HEK293 (cell line): ENCODE results near the gene GRM4.
A peak's percentile ranks its signal among the peaks of the same experiment; 100 is the strongest.

Source experiments
- CTCF ChIA-PET: fragments of 350-600 bp; formaldehyde crosslinking; extraction: SDS; loops from one replicate; lab custom pipeline; 2021; ENCODE audit warnings: antibody characterized with exemption; lab: Yijun Ruan, JAX
- POLR2A ChIA-PET: fragments of 300-600 bp; formaldehyde crosslinking; extraction: SDS; loops from one replicate; lab custom pipeline; 2020; ENCODE audit warnings: antibody characterized with exemption, inconsistent platforms; lab: Yijun Ruan, JAX
- H3K27ac ChIP-seq: fragments of 200-500 bp; sonication (Bioruptor generic); 2 replicates; pipeline ENCODE4 v1.5.1; 2014; ENCODE audit warnings: low read depth, low read length, control low read depth, inconsistent platforms; ENCODE audit errors: extremely low read depth
- H3K36me3 ChIP-seq, 2 experiments: fragments of 200-500 bp in 1 of 2; sonication (Bioruptor generic) in 1 of 2; 1 replicate in 1 of 2; 2 replicates in 1 of 2; pipeline ENCODE4 v1.5.1; 2014 to 2017; ENCODE audit warnings: inconsistent platforms in 2 of 2, low read length in 2 of 2; ENCODE audit not compliant: control insufficient read depth in 2 of 2, insufficient read depth in 1 of 2
- H3K4me1 ChIP-seq: fragments of 200-500 bp; sonication (Bioruptor generic); 2 replicates; pipeline ENCODE4 v1.5.1; 2014; ENCODE audit warnings: mild to moderate bottlenecking, low read length, inconsistent platforms; ENCODE audit not compliant: control insufficient read depth, insufficient read depth
- H3K4me3 ChIP-seq: 2 replicates; pipeline ENCODE4 v1.5.1; 2011; ENCODE audit warnings: low read depth, mild to moderate bottlenecking, control low read depth, low read length, moderate library complexity
- H3K9me3 ChIP-seq: fragments of 200-500 bp; sonication (Bioruptor generic); 2 replicates; pipeline ENCODE4 v1.5.1; 2014; ENCODE audit warnings: low read depth, low read length, inconsistent platforms; ENCODE audit not compliant: control insufficient read depth, insufficient read depth
- GLIS2 ChIP-seq: fragments of 450-650 bp; formaldehyde crosslinking; IDR thresholded peaks from 2 replicates; pipeline ENCODE4 v1.5.1; 2016; ENCODE audit warnings: missing biosample characterization, missing genetic modification characterization
- HOXC10 ChIP-seq: sonication (generic); formaldehyde crosslinking; IDR thresholded peaks from 2 replicates; pipeline ENCODE4 v1.8.1; 2023; ENCODE audit warnings: mild to moderate bottlenecking, missing genetic modification reagents
- TCF7L2 ChIP-seq: IDR thresholded peaks from 2 replicates; pipeline ENCODE4 v1.6.1; 2011; ENCODE audit warnings: low read depth, mild to moderate bottlenecking, inconsistent platforms, low read length, moderate library complexity, borderline replicate concordance
- ZBTB48 ChIP-seq: fragments of 450-650 bp; formaldehyde crosslinking; IDR thresholded peaks from 2 replicates; pipeline ENCODE4 v1.5.1; 2016; ENCODE audit warnings: missing biosample characterization, missing genetic modification characterization
- ZFP3 ChIP-seq: fragments of 450-650 bp; formaldehyde crosslinking; IDR thresholded peaks from 2 replicates; pipeline ENCODE4 v1.5.1; 2016; ENCODE audit warnings: low read depth, missing biosample characterization, missing genetic modification characterization
- ZFP37 ChIP-seq: fragments of 450-650 bp; formaldehyde crosslinking; IDR thresholded peaks from 2 replicates; pipeline ENCODE4 v1.5.1; 2016; ENCODE audit warnings: missing biosample characterization, missing genetic modification characterization
- ZIC2 ChIP-seq: fragments of 450-650 bp; formaldehyde crosslinking; IDR thresholded peaks from 2 replicates; pipeline ENCODE4 v1.5.1; 2016; ENCODE audit warnings: missing biosample characterization, missing genetic modification characterization
- ZNF138 ChIP-seq: fragments of 450-650 bp; formaldehyde crosslinking; IDR thresholded peaks from 2 replicates; pipeline ENCODE4 v1.5.1; 2016; ENCODE audit warnings: missing biosample characterization, missing genetic modification characterization, borderline replicate concordance
- ZNF184 ChIP-seq: fragments of 450-650 bp; IDR thresholded peaks from 2 replicates; pipeline ENCODE4 v1.5.1; 2018; ENCODE audit warnings: missing biosample characterization, mild to moderate bottlenecking, missing genetic modification characterization
- ZNF214 ChIP-seq: fragments of 450-650 bp; formaldehyde crosslinking; IDR thresholded peaks from 2 replicates; pipeline ENCODE4 v1.5.1; 2017; ENCODE audit warnings: missing biosample characterization, mild to moderate bottlenecking, missing genetic modification characterization, borderline replicate concordance
- ZNF223 ChIP-seq: fragments of 450-650 bp; formaldehyde crosslinking; IDR thresholded peaks from 2 replicates; pipeline ENCODE4 v1.5.1; 2016; ENCODE audit warnings: missing biosample characterization, missing genetic modification characterization
- ZNF23 ChIP-seq: fragments of 450-650 bp; formaldehyde crosslinking; IDR thresholded peaks from 2 replicates; pipeline ENCODE4 v1.5.1; 2016; ENCODE audit warnings: missing biosample characterization, missing genetic modification characterization, borderline replicate concordance
- ZNF239 ChIP-seq: fragments of 450-650 bp; formaldehyde crosslinking; IDR thresholded peaks from 2 replicates; pipeline ENCODE4 v1.5.1; 2016; ENCODE audit warnings: missing biosample characterization, missing genetic modification characterization
- ZNF292 ChIP-seq: fragments of 450-650 bp; formaldehyde crosslinking; IDR thresholded peaks from 2 replicates; pipeline ENCODE4 v1.5.1; 2016; ENCODE audit warnings: low read depth, missing biosample characterization, missing genetic modification characterization, borderline replicate concordance
- ZNF302 ChIP-seq: fragments of 450-650 bp; formaldehyde crosslinking; IDR thresholded peaks from 2 replicates; pipeline ENCODE4 v1.5.1; 2016; ENCODE audit warnings: missing biosample characterization, missing genetic modification characterization, low read depth
- ZNF521 ChIP-seq: fragments of 450-650 bp; formaldehyde crosslinking; IDR thresholded peaks from 2 replicates; pipeline ENCODE4 v1.5.1; 2017; ENCODE audit warnings: missing biosample characterization, mild to moderate bottlenecking, missing genetic modification characterization
- ZNF596 ChIP-seq: fragments of 450-650 bp; IDR thresholded peaks from 2 replicates; pipeline ENCODE4 v1.5.0; 2018; ENCODE audit warnings: missing biosample characterization, mild to moderate bottlenecking, missing genetic modification characterization, moderate library complexity
- ZNF621 ChIP-seq: fragments of 450-650 bp; formaldehyde crosslinking; IDR thresholded peaks from 2 replicates; pipeline ENCODE4 v1.5.1; 2017; ENCODE audit warnings: missing biosample characterization, missing genetic modification characterization
- ZNF670 ChIP-seq: fragments of 450-650 bp; formaldehyde crosslinking; IDR thresholded peaks from 2 replicates; pipeline ENCODE4 v1.5.1; 2016; ENCODE audit warnings: missing biosample characterization, missing genetic modification characterization, low read depth
- ZNF777 ChIP-seq: fragments of 450-650 bp; formaldehyde crosslinking; IDR thresholded peaks from 2 replicates; pipeline ENCODE4 v1.5.1; 2017; ENCODE audit warnings: missing biosample characterization, missing genetic modification characterization, borderline replicate concordance
- ZNF792 ChIP-seq: fragments of 450-650 bp; formaldehyde crosslinking; IDR thresholded peaks from 2 replicates; pipeline ENCODE4 v1.5.1; 2016; ENCODE audit warnings: missing biosample characterization, missing genetic modification characterization
- ZNF843 ChIP-seq: fragments of 450-650 bp; formaldehyde crosslinking; IDR thresholded peaks from 2 replicates; pipeline ENCODE4 v1.5.1; 2016; ENCODE audit warnings: missing biosample characterization, missing genetic modification characterization
- TF ChIP-seq, protein P1 (sequence below): fragments of 450-650 bp; formaldehyde crosslinking; IDR thresholded peaks from 2 replicates; pipeline ENCODE4 v1.5.1; 2017; ENCODE audit warnings: missing biosample characterization, missing genetic modification characterization
- TF ChIP-seq, protein P2 (sequence below): fragments of 450-650 bp; formaldehyde crosslinking; IDR thresholded peaks from 2 replicates; pipeline ENCODE4 v1.5.1; 2016; ENCODE audit warnings: missing biosample characterization, missing genetic modification characterization
- TF ChIP-seq, protein P3 (sequence below): fragments of 450-650 bp; formaldehyde crosslinking; IDR thresholded peaks from 2 replicates; pipeline ENCODE4 v1.5.1; 2016; ENCODE audit warnings: missing biosample characterization, missing genetic modification characterization
- TF ChIP-seq, protein P4 (sequence below): fragments of 450-650 bp; formaldehyde crosslinking; IDR thresholded peaks from 2 replicates; pipeline ENCODE4 v1.5.1; 2016; ENCODE audit warnings: missing biosample characterization, missing genetic modification characterization, borderline replicate concordance
- TF ChIP-seq, protein P5 (sequence below): fragments of 450-650 bp; formaldehyde crosslinking; IDR thresholded peaks from 2 replicates; pipeline ENCODE4 v1.5.1; 2017; ENCODE audit warnings: missing biosample characterization, missing genetic modification characterization

The GRM4 gene

DNA sequence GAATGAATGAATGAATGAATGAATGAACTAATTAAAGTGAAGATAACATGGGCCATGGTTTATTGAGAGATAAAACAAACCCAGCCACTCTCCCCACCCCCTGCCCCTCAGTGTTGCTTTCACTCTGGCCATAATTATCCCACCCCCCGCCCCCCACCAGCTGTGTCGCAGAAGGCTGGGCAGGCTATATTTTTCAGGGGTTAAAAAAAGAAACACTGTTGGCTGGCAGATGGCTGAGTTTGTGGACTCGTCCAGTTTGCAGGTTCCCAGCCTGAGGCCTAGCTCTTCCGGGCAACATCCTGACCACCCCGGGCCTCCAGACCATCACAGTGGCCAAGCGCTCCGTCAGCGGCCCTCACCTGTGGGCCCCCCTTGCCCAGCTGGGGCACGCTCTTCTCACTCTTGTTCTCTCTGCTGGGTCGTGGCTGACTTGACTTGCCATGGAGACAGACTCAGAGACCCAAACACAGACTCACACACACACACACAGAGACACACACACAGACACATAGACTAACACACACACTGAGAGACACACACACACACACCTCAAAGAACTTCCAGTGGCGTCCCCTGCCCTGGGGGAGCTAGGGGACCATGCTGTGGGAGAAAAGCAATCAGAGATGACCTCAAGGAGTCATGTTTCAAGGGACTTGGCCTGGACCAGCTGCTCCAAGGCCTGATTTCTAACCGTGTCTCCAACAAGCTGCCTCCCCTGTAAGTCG is 2.2 kb upstream of the GRM4 start:
- CTCF ChIA-PET: interaction anchor here (1.1 to 2.4 kb wide), 3 partner anchors 15 to 376 kb away, joined by 3 to 8 read pairs (median 3); no protein-coding TSS in a partner anchor
- H3K36me3 ChIP-seq: no peaks in the 10 kb centered on the region
- no peak overlapping the region for H3K4me3 ChIP-seq
- no peaks in the 10 kb centered on the region for H3K9me3 ChIP-seq
- H3K27ac ChIP-seq: no peak overlapping the region
- TF ChIP-seq ZNF302 (tag by site-specific recombination) (no peak), ZNF670 (tag by site-specific recombination) (no peak), ZNF596 (tag by site-specific recombination) (no peak), ZFP3 (no peak), ZNF521 (tag by site-specific recombination) (no peak), TCF7L2 (no peak), ZNF214 (tag by site-specific recombination) (no peak), ZNF792 (no peak), ZNF184 (no peak), ZBTB48 (tag by site-specific recombination) (peak; percentile 47; the same call in 1 of the 2 replicates), ZIC2 (tag by site-specific recombination) (peak; percentile 73), GLIS2 (no peak), ZNF777 (tag by site-specific recombination) (no peak), ZNF138 (tag by site-specific recombination) (no peak), ZNF292 (no peak), ZNF223 (tag by site-specific recombination) (no peak), ZNF621 (tag by site-specific recombination) (no peak), ZNF23 (no peak), ZFP37 (no peak), ZNF239 (tag by site-specific recombination) (no peak), ZNF843 (tag by site-specific recombination) (no peak), HOXC10 (CRISPR knock-in tag) (no peak)
- TF ChIP-seq, protein P1, sequence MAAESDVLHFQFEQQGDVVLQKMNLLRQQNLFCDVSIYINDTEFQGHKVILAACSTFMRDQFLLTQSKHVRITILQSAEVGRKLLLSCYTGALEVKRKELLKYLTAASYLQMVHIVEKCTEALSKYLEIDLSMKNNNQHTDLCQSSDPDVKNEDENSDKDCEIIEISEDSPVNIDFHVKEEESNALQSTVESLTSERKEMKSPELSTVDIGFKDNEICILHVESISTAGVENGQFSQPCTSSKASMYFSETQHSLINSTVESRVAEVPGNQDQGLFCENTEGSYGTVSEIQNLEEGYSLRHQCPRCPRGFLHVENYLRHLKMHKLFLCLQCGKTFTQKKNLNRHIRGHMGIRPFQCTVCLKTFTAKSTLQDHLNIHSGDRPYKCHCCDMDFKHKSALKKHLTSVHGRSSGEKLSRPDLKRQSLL (tag by site-specific recombination): no peak
- TF ChIP-seq, protein P2, sequence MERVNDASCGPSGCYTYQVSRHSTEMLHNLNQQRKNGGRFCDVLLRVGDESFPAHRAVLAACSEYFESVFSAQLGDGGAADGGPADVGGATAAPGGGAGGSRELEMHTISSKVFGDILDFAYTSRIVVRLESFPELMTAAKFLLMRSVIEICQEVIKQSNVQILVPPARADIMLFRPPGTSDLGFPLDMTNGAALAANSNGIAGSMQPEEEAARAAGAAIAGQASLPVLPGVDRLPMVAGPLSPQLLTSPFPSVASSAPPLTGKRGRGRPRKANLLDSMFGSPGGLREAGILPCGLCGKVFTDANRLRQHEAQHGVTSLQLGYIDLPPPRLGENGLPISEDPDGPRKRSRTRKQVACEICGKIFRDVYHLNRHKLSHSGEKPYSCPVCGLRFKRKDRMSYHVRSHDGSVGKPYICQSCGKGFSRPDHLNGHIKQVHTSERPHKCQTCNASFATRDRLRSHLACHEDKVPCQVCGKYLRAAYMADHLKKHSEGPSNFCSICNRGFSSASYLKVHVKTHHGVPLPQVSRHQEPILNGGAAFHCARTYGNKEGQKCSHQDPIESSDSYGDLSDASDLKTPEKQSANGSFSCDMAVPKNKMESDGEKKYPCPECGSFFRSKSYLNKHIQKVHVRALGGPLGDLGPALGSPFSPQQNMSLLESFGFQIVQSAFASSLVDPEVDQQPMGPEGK (tag by site-specific recombination): peak; percentile 22; the same call in 1 of the 2 replicates
- TF ChIP-seq, protein P3, sequence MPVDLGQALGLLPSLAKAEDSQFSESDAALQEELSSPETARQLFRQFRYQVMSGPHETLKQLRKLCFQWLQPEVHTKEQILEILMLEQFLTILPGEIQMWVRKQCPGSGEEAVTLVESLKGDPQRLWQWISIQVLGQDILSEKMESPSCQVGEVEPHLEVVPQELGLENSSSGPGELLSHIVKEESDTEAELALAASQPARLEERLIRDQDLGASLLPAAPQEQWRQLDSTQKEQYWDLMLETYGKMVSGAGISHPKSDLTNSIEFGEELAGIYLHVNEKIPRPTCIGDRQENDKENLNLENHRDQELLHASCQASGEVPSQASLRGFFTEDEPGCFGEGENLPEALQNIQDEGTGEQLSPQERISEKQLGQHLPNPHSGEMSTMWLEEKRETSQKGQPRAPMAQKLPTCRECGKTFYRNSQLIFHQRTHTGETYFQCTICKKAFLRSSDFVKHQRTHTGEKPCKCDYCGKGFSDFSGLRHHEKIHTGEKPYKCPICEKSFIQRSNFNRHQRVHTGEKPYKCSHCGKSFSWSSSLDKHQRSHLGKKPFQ (tag by site-specific recombination): no peak
- TF ChIP-seq, protein P4, sequence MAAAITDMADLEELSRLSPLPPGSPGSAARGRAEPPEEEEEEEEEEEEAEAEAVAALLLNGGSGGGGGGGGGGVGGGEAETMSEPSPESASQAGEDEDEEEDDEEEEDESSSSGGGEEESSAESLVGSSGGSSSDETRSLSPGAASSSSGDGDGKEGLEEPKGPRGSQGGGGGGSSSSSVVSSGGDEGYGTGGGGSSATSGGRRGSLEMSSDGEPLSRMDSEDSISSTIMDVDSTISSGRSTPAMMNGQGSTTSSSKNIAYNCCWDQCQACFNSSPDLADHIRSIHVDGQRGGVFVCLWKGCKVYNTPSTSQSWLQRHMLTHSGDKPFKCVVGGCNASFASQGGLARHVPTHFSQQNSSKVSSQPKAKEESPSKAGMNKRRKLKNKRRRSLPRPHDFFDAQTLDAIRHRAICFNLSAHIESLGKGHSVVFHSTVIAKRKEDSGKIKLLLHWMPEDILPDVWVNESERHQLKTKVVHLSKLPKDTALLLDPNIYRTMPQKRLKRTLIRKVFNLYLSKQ (tag by site-specific recombination): no peak
- TF ChIP-seq, protein P5, sequence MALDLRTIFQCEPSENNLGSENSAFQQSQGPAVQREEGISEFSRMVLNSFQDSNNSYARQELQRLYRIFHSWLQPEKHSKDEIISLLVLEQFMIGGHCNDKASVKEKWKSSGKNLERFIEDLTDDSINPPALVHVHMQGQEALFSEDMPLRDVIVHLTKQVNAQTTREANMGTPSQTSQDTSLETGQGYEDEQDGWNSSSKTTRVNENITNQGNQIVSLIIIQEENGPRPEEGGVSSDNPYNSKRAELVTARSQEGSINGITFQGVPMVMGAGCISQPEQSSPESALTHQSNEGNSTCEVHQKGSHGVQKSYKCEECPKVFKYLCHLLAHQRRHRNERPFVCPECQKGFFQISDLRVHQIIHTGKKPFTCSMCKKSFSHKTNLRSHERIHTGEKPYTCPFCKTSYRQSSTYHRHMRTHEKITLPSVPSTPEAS: peak; percentile 60
- POLR2A ChIA-PET: interaction anchor here (0.5 kb wide), 1 partner anchor 820 kb away, joined by 3 read pairs; no protein-coding TSS in a partner anchor
- H3K4me1 ChIP-seq: peaks cover 11% of the 10 kb centered on the region
